Lower leg skin (tissue), 4 donors: ENCODE data around the gene AATK. TPM values are rescaled to one million over a fixed set of nuclear protein-coding genes. Genes with fewer than 3 reads are reported as not detected.

Experiments used
- DNase-seq, 2 donors: peaks; one replicate each; pipeline ENCODE4 v3.0.0-alpha.2; 2019; ENCODE audit warnings: low spot score in 2 of 2
- H3K4me3 ChIP-seq: fragments of 200-600 bp; sonication (generic); 2 replicates; pipeline ENCODE4 v1.5.1; 2017; ENCODE audit warnings: mild to moderate bottlenecking, low read depth; ENCODE audit not compliant: poor library complexity, severe bottlenecking
- CTCF ChIP-seq, 3 donors: fragments of 450-650 bp; IDR thresholded peaks; one replicate each; pipeline ENCODE4 v1.5.1; 2016; ENCODE audit warnings: antibody characterized with exemption in 3 of 3, mild to moderate bottlenecking in 3 of 3, moderate library complexity in 2 of 3
- POLR2A ChIP-seq, 2 donors: fragments of 450-650 bp; IDR thresholded peaks; one replicate each; pipeline ENCODE4 v1.6.1; 2016 to 2017; ENCODE audit warnings: antibody characterized with exemption in 2 of 2, mild to moderate bottlenecking in 1 of 2, moderate library complexity in 1 of 2
- WGBS, 2 donors: methylation state at CpG; one replicate each; pipeline ENCODE4 v1.1.5; 2018; 5-methylcytosine and 5-hydroxymethylcytosine counted together
- intact Hi-C: fragments of 100-400 bp; cut with DNase I; formaldehyde crosslinking; loops from one replicate; pipeline ENCODE4 v1.15.0; 2023; ENCODE audit warnings: low total_unique reads
- total RNA-seq, 4 donors: library from RNA; depleted of rRNA; stranded (reverse); fragments of >200 nt; gene quantifications; one replicate each; pipeline ENCODE4 v1.1.0, GENCODE V29; 2016

The AATK gene
- total RNA-seq, 4 donors from 2014 or later: 0.81 to 3.5 (median 2.2) TPM

- no peak overlapping the region for H3K4me3 ChIP-seq
- intact Hi-C loops: loop anchor here (5.0 kb wide), 2 partner anchors 60 to 75 kb away; partner anchors contain the start of gene BAIAP2
- WGBS, 2 donors: 15 to 36% methylated on average over 17 to 29 of the region's 31 CpGs
- DNase-seq: peak; percentile 77 to 95
- TF ChIP-seq POLR2A (IDR thresholded peaks at IDR 0.05): no peak
- no peak for TF ChIP-seq CTCF (IDR thresholded peaks at IDR 0.05)
These were observed 68.7 kb downstream of the AATK start for GRCh38 chr17:81097134-81097942.

GRCh38 chr17:81096741-81097133 lies 69.3 kb downstream of the AATK start:
- DNase-seq: no peak
- intact Hi-C loops: loop anchor here (5.0 kb wide), 2 partner anchors 59 to 74 kb away; partner anchors contain the start of gene BAIAP2
- TF ChIP-seq POLR2A (IDR thresholded peaks at IDR 0.05): no peak
- no peak for TF ChIP-seq CTCF (IDR thresholded peaks at IDR 0.05)
- H3K4me3 ChIP-seq: no peak overlapping the region
- WGBS, 2 donors: 43 to 66% methylated on average over 7 of the region's 7 CpGs

GRCh38 chr17:81095383-81095762 lies 70.6 kb downstream of the AATK start:
- H3K4me3 ChIP-seq: no peak overlapping the region
- WGBS, 2 donors: 42 to 44% methylated on average over 12 to 13 of the region's 13 CpGs
- no peak for TF ChIP-seq CTCF (IDR thresholded peaks at IDR 0.05)
- TF ChIP-seq POLR2A (IDR thresholded peaks at IDR 0.05): no peak
- DNase-seq: no peak
- intact Hi-C loops: loop anchor here (5.0 kb wide), 2 partner anchors 58 to 73 kb away; partner anchors contain the start of gene BAIAP2

- WGBS, 2 donors: 22 to 33% methylated on average over 25 to 29 of the region's 33 CpGs
- TF ChIP-seq POLR2A (IDR thresholded peaks at IDR 0.05): no peak
- TF ChIP-seq CTCF (IDR thresholded peaks at IDR 0.05): no peak
These were observed 71.3 kb downstream of the AATK start for GRCh38 chr17:81094509-81095382.

GRCh38 chr17:81093619-81094508 lies 72.2 kb downstream of the AATK start:
- WGBS, 2 donors: 64 to 66% methylated on average over 17 to 21 of the region's 21 CpGs
- H3K4me3 ChIP-seq: no peak overlapping the region
- no peak for DNase-seq
- TF ChIP-seq POLR2A (IDR thresholded peaks at IDR 0.05) (no peak), CTCF (IDR thresholded peaks at IDR 0.05) (no peak)
- intact Hi-C loops: no loop called here

More at GRCh38 chr17:81094509-81095382, 71.3 kb downstream of the AATK start:
- intact Hi-C loops: loop anchor here (5.0 kb wide), 2 partner anchors 57 to 72 kb away; partner anchors contain the start of gene BAIAP2
- no peak overlapping the region for H3K4me3 ChIP-seq
- DNase-seq: peak; percentile 91 to 97
